Naive B cell (primary cell): ENCODE data around the gene RBFOX2. TPM values are rescaled to one million over a fixed set of nuclear protein-coding genes. Genes with fewer than 3 reads are reported as not detected.

Experiments used
- polyA plus RNA-seq, 6 donors: library from polyadenylated mRNA; unstranded; fragments of 300-500 nt; fragmentation: Illumina TruSeq; gene quantifications; one replicate each; pipeline ENCODE4 v1.2.3, GENCODE V29; 2021; ENCODE audit warnings: low read depth in 6 of 6

RBFOX2 gene
- polyA plus RNA-seq, 6 donors from 2014 or later, result not detected

Other genes with a start within 250 kb of the RBFOX2 start
- 10 to 100 TPM; 15.5 to 41.3 (median 31.7) TPM for gene APOL3, start 131.9 kb upstream of the RBFOX2 start, polyA plus RNA-seq
- gene APOL4, start 173.0 kb upstream of the RBFOX2 start, polyA plus RNA-seq, result 1 to 10 TPM in 1 of 6 donors, under 1 TPM in 3, not detected in 2; 0.09 to 1.6 (median 0.72) TPM
- 10 to 100 TPM in 1 of 6 donors, 1 to 10 TPM in 5; 5.9 to 11.8 (median 8.0) TPM for gene APOL2, start 210.7 kb upstream of the RBFOX2 start, polyA plus RNA-seq
- gene APOL1, start 224.3 kb upstream of the RBFOX2 start, polyA plus RNA-seq, result 1 to 10 TPM in 4 of 6 donors, under 1 TPM in 1, not detected in 1; 0.71 to 4.2 (median 2.6) TPM